HG03432 (cell line): ENCODE results near the gene SNRNP35.
"Not testable (repeated sequence)": the region's sequence is repeated elsewhere in the genome, so short reads cannot be mapped to it uniquely, and the experiment has no call there.

Experiments
- ATAC-seq: cut with Tn5 transposase; IDR thresholded peaks from one replicate; pipeline ENCODE4 v1.9.1; 2021; ENCODE audit warnings: mild to moderate bottlenecking, moderate library complexity; ENCODE audit not compliant: unreplicated experiment

The SNRNP35 gene

GRCh38 chr12:123487428-123487827 is 29.5 kb downstream of the SNRNP35 start:
- ATAC-seq = no peak

GRCh38 chr12:123488539-123489230 is 30.7 kb downstream of the SNRNP35 start:
- no peak for ATAC-seq

DNA sequence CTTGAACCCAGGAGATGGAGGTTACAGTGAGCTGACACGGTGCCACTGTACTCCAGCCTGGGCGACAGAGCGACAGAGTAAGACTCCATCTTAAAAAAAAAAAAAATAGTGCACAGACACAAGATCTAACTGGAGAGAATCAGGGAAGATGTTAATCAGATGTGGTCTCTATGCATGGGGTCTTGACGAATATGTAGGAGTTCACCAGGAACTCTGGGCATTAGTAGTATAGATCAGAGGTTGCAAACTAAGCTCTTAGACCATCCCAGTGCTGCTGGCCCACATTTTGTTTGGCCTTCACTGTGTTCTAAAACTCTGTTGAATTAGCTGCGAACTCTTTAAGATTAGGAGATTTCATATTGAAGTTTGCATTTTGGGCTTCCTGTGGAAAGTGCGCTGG is 31.6 kb downstream of the SNRNP35 start:
- ATAC-seq = no peak

DNA sequence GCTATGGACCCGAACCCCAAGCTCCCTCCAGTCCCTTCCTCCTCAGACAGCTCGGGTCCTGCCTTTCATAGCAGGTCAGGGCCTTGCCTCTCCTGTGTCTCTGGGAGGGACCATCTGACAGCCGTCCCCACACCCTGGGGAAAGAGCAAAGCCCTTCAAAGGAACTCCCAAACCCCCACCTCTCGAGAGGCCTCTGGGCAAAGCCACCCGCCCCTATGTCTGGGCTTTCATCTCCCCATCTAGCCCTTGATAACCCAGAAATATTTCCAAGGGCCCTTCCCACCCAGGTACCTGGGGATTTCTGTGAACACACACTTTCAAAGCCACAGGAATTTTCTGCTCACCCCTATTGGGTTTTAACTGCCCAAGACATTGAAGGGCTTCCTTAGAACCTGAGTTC is 32.1 kb downstream of the SNRNP35 start:
- ATAC-seq = no peak

GRCh38 chr12:123491056-123491455 is 33.1 kb downstream of the SNRNP35 start:
- no peak for ATAC-seq

DNA sequence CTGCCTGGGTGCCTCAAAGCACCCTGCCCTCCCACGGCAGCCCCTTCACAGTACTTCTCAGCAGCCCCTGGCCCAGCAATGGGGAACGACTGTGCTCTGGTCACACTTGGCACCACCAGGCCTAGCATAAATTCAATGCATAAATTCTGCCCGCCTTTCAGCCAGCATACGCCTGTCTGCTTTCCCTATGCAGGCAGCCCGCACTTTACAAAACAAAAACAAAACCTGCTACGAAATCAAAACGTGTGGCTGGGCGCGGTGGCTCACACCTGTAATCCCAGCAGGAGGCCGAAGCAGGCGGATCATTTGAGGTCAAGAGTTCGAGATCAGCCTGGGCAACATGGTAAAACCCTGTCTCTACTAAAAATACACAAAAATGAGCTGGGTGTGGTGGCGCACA is 33.5 kb downstream of the SNRNP35 start:
- no peak for ATAC-seq

DNA sequence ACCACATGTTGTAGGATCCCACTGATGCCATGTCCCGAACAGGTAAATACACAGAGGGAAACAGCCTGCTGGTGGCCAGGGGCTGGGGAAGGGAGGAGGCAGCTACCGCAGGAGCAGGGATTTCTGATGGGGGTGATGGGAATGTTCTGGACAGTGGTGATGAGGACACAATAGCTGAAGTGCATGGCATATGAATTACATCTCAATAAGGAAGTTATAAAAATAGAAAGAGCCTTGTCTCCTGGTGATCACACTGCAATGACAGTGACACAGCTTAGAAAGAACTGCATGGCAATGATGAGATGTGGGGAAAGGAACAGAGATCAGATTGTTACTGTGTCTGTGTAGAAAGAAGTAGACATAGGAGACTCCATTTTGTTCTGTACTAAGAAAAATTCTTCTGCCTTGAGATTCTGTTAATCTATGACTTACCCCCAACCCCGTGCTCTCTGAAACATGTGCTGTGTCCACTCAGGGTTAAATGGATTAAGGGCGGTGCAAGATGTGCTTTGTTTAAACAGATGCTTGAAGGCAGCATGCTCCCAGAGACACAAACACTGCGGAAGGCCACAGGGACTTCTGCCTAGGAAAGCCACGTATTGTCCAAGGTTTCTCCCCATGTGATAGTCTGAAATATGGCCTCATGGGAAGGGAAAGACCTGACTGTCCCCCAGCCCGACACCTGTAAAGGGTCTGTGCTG is 34.5 kb downstream of the SNRNP35 start:
- not testable (repeated sequence) for ATAC-seq

- no peak for ATAC-seq
Observed at GRCh38 chr12:123494124-123494851, 36.3 kb downstream of the SNRNP35 start.

DNA sequence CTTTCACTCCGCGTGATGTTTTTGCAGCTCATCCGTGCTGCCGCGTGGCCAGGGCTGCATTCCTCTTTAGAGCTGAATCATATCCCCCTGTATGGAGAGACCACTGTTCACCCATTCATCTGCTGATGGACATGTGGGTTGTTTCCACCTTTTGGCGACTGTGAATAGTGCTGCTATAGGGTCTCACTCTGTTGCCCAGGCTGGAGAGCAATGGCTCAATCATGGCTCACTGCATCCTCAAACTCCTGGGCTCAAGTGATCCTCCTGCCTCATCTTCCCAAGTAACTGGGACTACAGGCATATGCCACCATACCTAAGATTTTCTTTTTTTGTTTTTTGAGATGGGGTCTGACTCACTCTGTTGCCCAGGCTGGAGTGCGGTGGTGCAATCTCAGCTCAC is 39.1 kb downstream of the SNRNP35 start:
- no peak for ATAC-seq

DNA sequence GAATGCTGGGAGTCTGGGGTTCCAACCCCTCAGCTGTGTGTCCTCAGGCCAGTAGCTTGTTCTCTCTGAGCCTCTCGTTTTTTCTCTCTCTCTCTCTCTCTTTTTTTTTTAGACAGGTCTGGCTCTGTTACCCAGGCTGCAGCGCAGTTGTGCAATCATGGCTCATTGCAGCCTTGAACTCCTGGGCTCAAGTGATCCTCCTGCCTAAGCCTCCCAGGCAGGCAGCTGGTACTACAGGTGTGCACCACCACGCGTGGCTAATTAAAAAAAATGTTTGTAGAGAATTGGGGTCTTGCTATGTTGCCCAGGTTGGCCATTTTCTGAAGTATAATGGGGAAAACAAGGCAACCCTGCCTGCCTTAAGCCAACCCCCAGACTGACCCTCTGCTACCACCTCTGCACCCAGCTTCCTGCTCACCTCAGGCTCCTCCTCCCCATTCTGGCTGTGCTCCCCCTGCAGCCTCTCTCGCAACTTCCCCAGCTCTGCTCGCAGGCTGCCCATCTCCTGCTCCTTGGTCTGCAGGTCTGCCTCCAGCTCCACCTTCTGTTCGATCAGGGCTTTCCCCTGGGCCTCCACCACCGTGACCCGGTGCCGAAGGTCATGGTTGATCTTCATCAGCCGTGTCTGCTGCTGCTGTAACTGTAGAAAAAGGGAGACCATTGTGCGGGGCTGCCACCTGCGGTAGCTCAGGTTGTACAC is 40.3 kb downstream of the SNRNP35 start:
- no peak for ATAC-seq

DNA sequence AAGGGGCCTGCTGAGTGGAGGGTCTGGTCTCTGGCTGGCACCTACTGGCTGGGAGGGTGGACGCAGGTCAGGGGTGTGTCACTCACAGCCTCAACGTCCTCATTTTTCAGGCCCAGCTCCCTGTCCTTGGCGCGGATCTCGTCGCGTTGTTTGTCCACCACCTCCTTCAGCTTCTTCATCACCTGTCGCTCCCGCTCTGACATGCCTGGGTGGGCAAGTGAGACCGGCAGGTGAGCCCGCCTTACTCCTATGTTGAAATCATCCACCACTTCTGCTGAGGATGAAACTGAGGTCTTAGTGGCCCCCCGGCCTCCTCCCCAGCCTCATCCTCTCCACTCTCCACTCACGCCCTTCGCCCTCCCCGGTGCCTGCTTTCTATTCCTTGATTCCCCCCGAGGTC is 41.4 kb downstream of the SNRNP35 start:
- no peak for ATAC-seq

DNA sequence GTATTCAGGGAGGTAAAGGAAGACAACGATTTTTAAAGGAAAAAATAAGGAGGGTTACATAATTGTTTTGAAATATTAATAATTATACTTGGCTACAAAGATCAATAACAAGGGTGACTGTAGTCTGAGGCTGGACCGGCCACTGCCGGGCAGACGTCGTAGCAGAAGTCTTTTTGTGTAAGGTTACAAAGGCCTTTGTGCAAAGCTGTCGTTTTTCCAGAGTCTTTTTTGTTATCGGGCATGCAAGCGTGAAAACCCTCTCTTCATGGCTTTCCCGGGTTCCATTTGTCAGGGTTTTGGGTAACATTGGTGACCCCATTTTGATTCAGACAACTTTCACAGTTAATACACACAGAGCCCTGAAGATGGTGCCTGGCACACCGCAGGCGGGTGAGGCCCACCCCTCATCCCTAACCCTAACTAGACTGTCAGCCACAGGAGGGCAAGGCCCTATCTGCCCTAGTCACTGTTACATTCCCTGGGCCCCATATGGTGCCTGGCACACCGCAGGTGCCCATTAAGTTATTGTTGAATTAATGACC is 44.3 kb downstream of the SNRNP35 start:
- ATAC-seq = no peak

- ATAC-seq = no peak
Observed at GRCh38 chr12:123506059-123506842, 48.3 kb downstream of the SNRNP35 start.

- no peak for ATAC-seq
Observed at GRCh38 chr12:123506843-123507236, 48.9 kb downstream of the SNRNP35 start.

DNA sequence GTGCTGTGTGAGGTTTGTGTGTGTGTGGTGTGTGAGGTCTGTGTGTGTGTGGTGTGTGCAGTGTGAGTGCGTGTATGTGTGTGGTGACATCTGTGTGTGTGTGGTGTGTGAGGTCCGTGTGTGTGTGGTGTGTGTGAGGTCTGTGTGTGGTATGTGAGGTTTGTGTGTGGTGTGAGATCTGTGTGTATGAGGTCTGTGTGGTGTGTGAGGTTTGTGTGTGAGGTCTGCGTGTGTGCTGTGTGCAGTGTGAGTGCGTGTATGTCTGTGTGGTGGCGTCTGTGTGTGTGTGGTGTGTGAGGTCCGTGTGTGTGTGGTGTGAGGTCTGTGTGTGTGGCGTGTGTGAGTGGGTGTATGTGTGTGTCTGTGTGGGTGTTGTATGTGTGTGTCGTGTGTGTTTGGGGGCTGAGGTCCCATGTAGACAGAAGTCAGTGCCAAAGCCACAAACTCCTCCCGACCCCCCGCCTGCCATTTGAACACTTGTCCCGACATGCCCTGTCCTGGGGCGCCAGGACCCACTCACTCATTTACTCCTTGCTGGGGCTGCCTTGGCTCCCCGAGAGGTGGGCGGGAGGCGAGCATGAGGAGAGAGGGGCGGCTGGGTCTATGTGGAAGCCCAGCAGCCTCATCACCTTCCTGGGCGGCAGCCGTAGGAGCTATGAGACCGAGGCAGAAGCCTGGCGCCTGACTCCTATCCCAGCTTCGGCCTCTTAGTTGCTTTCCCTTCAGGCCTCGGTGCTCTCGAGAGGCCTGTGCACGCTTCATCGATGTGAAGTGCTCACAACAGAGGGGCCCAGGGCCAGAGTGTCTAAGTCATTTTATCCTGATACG is 55.1 kb downstream of the SNRNP35 start:
- ATAC-seq = no peak

DNA sequence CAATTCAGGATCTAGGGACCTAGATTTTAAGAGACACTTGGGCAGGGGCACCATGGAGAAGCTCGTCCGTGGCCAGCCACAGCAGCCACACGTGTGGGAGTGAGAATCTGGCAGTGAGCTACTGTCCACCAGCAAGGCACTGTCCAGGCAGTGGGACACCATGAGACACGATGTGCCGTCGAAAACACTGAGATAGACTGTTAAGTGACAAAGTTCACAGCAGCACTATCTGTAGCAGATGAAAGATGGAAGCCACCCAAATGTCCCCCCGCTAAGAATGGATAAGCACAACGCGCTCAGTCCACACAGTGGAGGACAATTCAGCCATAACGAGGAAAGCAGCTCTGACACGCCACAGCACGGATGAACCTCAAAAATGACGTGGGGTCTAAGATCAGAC is 55.9 kb downstream of the SNRNP35 start:
- no peak for ATAC-seq

DNA sequence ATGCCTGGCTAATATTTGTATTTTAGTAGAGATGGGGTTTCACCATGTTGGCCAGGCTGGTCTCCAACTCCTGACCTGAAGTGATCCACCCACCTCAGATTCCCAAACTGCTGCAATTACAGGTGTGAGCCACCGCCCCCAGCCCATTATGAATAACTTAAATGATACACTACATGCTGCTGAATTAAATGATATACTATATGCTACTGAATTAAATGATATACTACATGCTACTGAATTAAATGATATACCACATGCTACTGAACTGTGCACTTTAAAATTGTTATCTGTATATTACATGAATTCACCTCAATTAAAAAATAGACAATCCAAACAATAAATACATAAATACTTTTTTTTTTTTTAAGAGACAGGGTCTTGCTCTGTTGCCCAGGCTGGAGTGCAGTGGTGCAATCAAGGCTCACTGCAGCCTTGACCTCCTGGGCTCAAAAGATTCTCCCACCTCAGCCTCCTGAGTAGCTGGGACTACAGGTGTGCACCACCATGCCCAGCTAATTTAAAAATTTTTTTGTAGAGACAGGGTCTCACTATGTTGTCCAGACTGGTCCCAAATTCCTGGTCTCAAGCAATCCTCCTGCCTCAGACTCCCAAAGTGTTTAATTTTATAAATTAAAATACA is 56.8 kb downstream of the SNRNP35 start:
- ATAC-seq = not testable (repeated sequence)

DNA sequence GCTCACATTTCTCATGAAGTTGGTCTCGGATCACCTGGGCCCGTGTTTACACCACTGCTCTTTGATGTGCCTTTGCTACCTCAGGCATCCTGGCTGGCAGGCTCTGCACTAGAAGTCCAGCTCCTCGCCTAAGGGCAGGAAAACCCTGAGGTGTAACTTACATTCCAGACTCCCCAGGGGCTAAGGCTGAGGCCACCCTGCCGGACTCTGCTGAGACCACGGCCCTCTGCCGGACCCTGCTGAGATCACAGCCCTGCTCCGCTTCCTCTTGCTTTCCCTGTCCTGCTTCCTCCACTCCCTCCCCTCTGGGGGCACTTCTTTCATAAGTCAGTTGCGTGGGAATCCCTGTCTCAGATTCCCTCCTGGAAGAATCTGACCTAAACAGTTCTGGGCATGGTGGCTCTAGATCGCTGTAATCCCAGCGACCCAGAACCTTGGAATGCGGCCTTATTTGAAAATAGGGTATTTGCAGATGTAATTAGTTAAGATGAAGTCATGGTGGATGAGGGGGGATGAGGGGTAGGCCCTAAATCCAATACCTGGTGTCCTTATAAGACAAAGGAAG is 58.4 kb downstream of the SNRNP35 start:
- no peak for ATAC-seq
